GM12891 (cell line): ENCODE results near the gene DHRS3.

Source experiments
- POLR2A ChIP-seq: IDR thresholded peaks from 2 replicates; pipeline ENCODE4 v1.6.1; 2011; ENCODE audit warnings: low read depth, low read length, control low read depth
- POLR2AphosphoS5 ChIP-seq: IDR thresholded peaks from 2 replicates; pipeline ENCODE4 v1.6.1; 2011; ENCODE audit warnings: low read depth, low read length, control low read depth
- POU2F2 ChIP-seq: IDR thresholded peaks from 2 replicates; pipeline ENCODE4 v1.6.1; 2011; ENCODE audit warnings: low read depth, mild to moderate bottlenecking, control low read depth, low read length, moderate library complexity
- SPI1 ChIP-seq: IDR thresholded peaks from 2 replicates; pipeline ENCODE4 v1.6.1; 2011; ENCODE audit warnings: low read depth, low read length, control low read depth
- TAF1 ChIP-seq: IDR thresholded peaks from 2 replicates; pipeline ENCODE4 v1.6.1; 2011; ENCODE audit warnings: low read depth, low read length, control low read depth

DNA sequence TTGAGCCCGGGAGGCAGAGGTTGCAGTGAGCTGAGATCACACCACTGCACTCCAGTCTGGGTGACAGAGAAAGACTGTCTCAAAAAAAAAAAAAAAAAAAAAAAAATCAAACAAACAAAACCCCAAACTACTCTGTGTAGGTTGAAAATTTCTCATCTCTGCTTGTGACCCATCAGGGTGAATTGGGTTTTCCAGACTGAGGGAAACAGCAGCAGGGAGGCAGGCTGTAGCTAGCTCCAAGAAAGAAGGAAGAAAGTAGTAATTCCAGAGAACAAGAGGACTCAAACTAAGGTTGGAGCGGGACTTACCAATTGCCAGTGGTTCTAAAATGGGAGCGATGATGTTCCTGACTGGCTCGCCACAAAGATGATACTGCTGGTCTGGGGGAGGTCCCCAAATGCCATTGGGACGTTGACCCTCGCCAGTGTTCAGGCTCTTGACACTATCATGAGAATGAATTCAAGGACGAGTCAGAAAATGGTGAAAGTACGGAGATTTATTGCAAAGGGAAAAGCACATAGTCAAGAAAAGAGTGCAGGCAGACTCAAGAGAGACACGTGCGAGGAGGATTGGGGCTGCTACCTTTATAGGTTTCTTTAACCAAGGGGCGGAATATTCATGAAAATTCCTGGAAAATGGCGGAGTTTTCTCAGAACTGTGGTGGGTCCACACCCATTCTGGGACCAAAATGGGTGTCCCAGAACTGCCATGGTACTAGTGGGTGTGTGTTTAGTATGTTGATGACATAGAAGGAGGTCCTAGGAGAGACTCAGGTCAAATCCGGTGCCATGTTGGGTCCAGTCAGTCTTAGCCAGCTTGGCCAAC is 39.3 kb upstream of the DHRS3 start:
- TF ChIP-seq POLR2AphosphoS5, result no peak
- TF ChIP-seq POLR2A, result no peak
- TF ChIP-seq TAF1, result no peak
- TF ChIP-seq SPI1, result no peak
- no peak for TF ChIP-seq POU2F2
